ENCODE results near the gene NAPA.

NAPA gene

DNA sequence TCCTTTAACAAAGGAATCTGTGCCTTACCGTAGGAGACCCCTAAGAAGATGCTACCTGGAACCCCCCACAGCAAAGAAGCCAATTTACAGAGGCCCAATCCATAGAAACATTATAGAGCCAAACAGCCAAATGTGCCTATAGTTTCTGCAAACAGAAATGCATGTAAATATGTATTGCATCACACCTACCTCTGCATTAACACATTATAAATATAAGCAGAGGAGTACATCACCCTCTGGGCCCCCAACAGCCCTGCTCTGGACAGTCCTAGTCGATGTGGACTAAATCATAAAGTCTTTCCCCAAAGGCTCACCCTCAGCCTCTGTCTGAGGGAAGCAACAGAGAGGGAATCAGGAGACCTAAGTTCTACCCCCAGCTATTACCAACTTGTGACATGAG lies 32.3 kb upstream of the NAPA start:
- no peak overlapping the region for H3K4me3 ChIP-seq (ENCODE audit: control insufficient read depth, low read depth, low read length)
- TF ChIP-seq, protein P1, sequence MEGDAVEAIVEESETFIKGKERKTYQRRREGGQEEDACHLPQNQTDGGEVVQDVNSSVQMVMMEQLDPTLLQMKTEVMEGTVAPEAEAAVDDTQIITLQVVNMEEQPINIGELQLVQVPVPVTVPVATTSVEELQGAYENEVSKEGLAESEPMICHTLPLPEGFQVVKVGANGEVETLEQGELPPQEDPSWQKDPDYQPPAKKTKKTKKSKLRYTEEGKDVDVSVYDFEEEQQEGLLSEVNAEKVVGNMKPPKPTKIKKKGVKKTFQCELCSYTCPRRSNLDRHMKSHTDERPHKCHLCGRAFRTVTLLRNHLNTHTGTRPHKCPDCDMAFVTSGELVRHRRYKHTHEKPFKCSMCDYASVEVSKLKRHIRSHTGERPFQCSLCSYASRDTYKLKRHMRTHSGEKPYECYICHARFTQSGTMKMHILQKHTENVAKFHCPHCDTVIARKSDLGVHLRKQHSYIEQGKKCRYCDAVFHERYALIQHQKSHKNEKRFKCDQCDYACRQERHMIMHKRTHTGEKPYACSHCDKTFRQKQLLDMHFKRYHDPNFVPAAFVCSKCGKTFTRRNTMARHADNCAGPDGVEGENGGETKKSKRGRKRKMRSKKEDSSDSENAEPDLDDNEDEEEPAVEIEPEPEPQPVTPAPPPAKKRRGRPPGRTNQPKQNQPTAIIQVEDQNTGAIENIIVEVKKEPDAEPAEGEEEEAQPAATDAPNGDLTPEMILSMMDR (conservative IDR thresholded peaks at IDR 0.05; ENCODE audit: control insufficient read depth, insufficient read depth, low read depth, low read length): no peak
- DNase-seq (ENCODE audit: low read depth): no peak

DNA sequence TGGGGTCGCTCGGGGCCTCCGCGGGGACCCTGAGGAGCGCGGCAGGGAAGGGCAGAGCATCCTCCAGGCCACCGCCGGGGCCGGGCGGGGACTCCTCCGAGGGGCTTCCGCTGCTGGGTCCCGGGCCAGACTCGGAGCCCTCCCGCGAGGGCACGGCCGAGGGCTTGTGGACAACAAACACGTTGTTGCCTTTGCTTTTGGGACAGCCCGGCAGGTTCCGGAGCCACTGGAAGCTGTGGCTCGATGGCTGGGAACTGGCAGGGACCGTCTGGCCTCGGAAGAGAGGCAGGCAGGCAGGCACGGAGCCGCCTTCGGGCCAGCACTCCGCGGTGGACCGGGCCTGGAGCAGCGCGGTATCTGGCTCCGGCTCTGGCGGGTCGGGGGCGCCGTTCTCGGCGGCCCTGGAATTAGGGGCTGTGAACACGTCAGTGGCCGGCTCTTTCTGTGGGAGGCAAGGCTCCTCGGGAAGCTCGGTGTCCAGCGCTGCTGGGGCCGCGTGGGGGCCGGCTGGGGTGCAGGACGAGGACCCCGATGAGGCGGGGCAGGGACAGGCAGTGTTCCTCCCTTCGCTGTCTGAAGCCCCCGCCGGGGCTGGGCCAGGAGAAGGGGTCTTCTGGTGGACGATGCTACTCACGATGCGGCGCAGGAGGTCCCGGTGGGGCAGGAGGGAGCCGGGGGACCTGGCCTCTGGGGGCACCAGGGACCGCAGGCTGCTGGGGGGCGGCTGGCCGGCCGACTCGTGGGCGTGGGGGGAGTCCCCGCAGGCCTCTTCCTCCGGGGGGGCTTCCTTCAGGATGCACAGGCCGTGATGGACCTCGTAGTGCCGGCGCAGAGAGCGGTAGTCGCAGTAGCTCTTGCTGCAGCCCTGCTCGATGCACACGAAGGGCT lies 30.4 kb upstream of the NAPA start:
- TF ChIP-seq, protein P1 (conservative IDR thresholded peaks at IDR 0.05; ENCODE audit: control insufficient read depth, insufficient read depth, low read depth, low read length): no peak
- DNase-seq (ENCODE audit: low read depth): no peak
- no peak overlapping the region for H3K4me3 ChIP-seq (ENCODE audit: control insufficient read depth, low read depth, low read length)

- DNase-seq (ENCODE audit: low read depth): no peak
- H3K4me3 ChIP-seq (ENCODE audit: control insufficient read depth, low read depth, low read length): no peak overlapping the region
- TF ChIP-seq, protein P1 (conservative IDR thresholded peaks at IDR 0.05; ENCODE audit: control insufficient read depth, insufficient read depth, low read depth, low read length): no peak
These were observed 29.6 kb upstream of the NAPA start for GRCh38 chr19:47544476-47544875.

DNA sequence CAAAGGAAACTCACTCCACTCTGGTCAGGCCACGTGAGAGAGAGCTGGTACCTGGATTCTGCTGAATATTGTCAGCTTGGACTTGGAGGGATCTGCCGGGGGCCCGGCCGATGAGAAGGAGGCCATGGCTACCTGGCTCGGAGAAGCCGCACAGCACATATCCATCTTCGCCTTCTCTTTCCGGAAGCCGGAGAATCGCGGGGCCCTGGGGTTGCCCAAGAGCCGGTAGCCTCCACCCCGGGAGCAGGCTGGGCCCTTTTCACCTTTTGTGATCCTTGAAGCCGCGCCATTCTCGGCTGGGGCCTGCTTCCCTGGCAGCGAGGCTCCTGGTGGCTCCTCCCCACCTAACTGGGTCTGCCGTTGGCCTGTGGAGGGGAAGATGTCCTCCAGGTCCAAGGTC lies 29.2 kb upstream of the NAPA start:
- TF ChIP-seq, protein P1 (conservative IDR thresholded peaks at IDR 0.05; ENCODE audit: control insufficient read depth, insufficient read depth, low read depth, low read length): no peak
- no peak overlapping the region for H3K4me3 ChIP-seq (ENCODE audit: control insufficient read depth, low read depth, low read length)
- DNase-seq (ENCODE audit: low read depth): no peak

DNA sequence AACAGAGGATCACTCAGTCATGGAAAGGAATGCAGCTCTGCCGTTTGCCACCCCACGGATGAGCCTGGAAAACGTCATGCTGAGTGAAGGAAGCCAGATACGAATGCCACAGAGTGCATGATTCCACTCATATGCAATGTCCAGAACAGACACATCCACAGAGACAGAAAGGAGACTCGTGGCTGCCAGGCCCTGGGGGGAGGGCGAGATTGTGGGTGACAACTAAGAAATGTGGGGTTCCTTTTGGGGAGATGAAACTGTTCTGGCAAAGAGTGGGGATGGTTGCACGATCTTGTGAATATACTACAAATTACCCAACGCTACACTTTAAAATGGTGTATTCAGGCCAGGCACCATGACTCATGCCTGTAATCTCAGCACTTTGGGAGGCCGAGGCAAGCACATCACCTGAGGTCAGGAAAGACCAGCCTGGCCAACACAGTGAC lies 27.2 kb upstream of the NAPA start:
- H3K4me3 ChIP-seq (ENCODE audit: control insufficient read depth, low read depth, low read length): no peak overlapping the region
- TF ChIP-seq, protein P1 (conservative IDR thresholded peaks at IDR 0.05; ENCODE audit: control insufficient read depth, insufficient read depth, low read depth, low read length): no peak
- peak; percentile 42 for DNase-seq (ENCODE audit: low read depth)

- no peak overlapping the region for H3K4me3 ChIP-seq (ENCODE audit: control insufficient read depth, low read depth, low read length)
- DNase-seq (ENCODE audit: low read depth): no peak
- TF ChIP-seq, protein P1 (conservative IDR thresholded peaks at IDR 0.05; ENCODE audit: control insufficient read depth, insufficient read depth, low read depth, low read length): no peak
These were observed 26.7 kb upstream of the NAPA start for GRCh38 chr19:47541518-47541917.

Measured in fibroblast of mammary gland (primary cell).